Trophoblast cell (in vitro differentiated cells and primary cell): Measurements from ENCODE around the gene EARS2.

Experiments
- DNase-seq, 2 donors: peaks; one replicate each; pipeline ENCODE4 v3.0.0-alpha.2; 2016
- H2AFZ ChIP-seq: 2 replicates; pipeline ENCODE4 v1.6.1; 2013; ENCODE audit warnings: low read length, moderate library complexity, mild to moderate bottlenecking; ENCODE audit not compliant: insufficient read depth, poor library complexity
- H2AK5ac ChIP-seq: 2 replicates; pipeline ENCODE4 v1.6.1; 2013; ENCODE audit warnings: mild to moderate bottlenecking, low read length
- H2BK120ac ChIP-seq: 2 replicates; pipeline ENCODE4 v1.6.1; 2013; ENCODE audit warnings: low read length, mild to moderate bottlenecking, moderate library complexity; ENCODE audit not compliant: insufficient read depth, poor library complexity
- H2BK12ac ChIP-seq: 2 replicates; pipeline ENCODE4 v1.6.1; 2013; ENCODE audit warnings: mild to moderate bottlenecking, low read length, moderate library complexity
- H2BK5ac ChIP-seq: 2 replicates; pipeline ENCODE4 v1.6.1; 2013; ENCODE audit warnings: low read length, low read depth, moderate library complexity, mild to moderate bottlenecking; ENCODE audit not compliant: poor library complexity
- H3K14ac ChIP-seq: 2 replicates; pipeline ENCODE4 v1.6.1; 2013; ENCODE audit warnings: mild to moderate bottlenecking, low read length
- H3K18ac ChIP-seq: 2 replicates; pipeline ENCODE4 v1.6.1; 2013; ENCODE audit warnings: mild to moderate bottlenecking, low read length
- H3K23ac ChIP-seq: 2 replicates; pipeline ENCODE4 v1.6.1; 2013; ENCODE audit warnings: low read length
- H3K27ac ChIP-seq: 2 replicates; pipeline ENCODE4 v1.5.1; 2013; ENCODE audit warnings: low read depth, mild to moderate bottlenecking, inconsistent platforms, low read length, moderate library complexity
- H3K27me3 ChIP-seq: 2 replicates; pipeline ENCODE4 v1.6.1; 2013; ENCODE audit warnings: inconsistent platforms, mild to moderate bottlenecking, low read length, moderate library complexity; ENCODE audit not compliant: insufficient read depth
- H3K36me3 ChIP-seq, 2 experiments: 1 replicate in 1 of 2; 2 replicates in 1 of 2; pipeline ENCODE4 v1.6.1; 2013; ENCODE audit warnings: low read length in 2 of 2, mild to moderate bottlenecking in 2 of 2, moderate library complexity in 1 of 2; ENCODE audit not compliant: insufficient read depth in 2 of 2, control insufficient read depth in 1 of 2
- H3K4ac ChIP-seq: 2 replicates; pipeline ENCODE4 v1.6.1; 2013; ENCODE audit warnings: low read depth, mild to moderate bottlenecking, low read length, moderate library complexity
- H3K4me1 ChIP-seq, 2 experiments: 1 replicate in 1 of 2; 2 replicates in 1 of 2; pipeline ENCODE4 v1.6.1; 2013; ENCODE audit warnings: low read length in 2 of 2, mild to moderate bottlenecking in 2 of 2, moderate library complexity in 1 of 2; ENCODE audit not compliant: insufficient read depth in 2 of 2, control insufficient read depth in 1 of 2
- H3K4me2 ChIP-seq: 2 replicates; pipeline ENCODE4 v1.6.1; 2013; ENCODE audit warnings: inconsistent platforms, mild to moderate bottlenecking, low read length, moderate library complexity
- H3K4me3 ChIP-seq: 2 replicates; pipeline ENCODE4 v1.5.1; 2013; ENCODE audit warnings: mild to moderate bottlenecking, low read depth, low read length, inconsistent platforms
- H3K79me1 ChIP-seq: one replicate; pipeline ENCODE4 v1.6.1; 2013; ENCODE audit warnings: low read length
- H3K79me2 ChIP-seq: 2 replicates; pipeline ENCODE4 v1.6.1; 2013; ENCODE audit warnings: low read length, mild to moderate bottlenecking; ENCODE audit not compliant: control insufficient read depth, insufficient read depth, poor library complexity
- H3K9ac ChIP-seq: 2 replicates; pipeline ENCODE4 v1.6.1; 2013; ENCODE audit warnings: mild to moderate bottlenecking, low read length
- H3K9me3 ChIP-seq: 2 replicates; pipeline ENCODE4 v1.6.1; 2013; ENCODE audit warnings: low read depth, mild to moderate bottlenecking, control low read depth, inconsistent platforms, low read length; ENCODE audit not compliant: insufficient read depth
- H4K12ac ChIP-seq: 2 replicates; pipeline ENCODE4 v1.6.1; 2013; ENCODE audit warnings: low read depth, mild to moderate bottlenecking, low read length, moderate library complexity
- H4K8ac ChIP-seq: 2 replicates; pipeline ENCODE4 v1.6.1; 2013; ENCODE audit warnings: low read depth, mild to moderate bottlenecking, low read length, moderate library complexity
- H4K91ac ChIP-seq: one replicate; pipeline ENCODE4 v1.6.1; 2013; ENCODE audit warnings: low read depth, mild to moderate bottlenecking, low read length, moderate library complexity
- WGBS: extraction: QIAGEN DNeasy Blood & Tissue Kit; methylation state at CpG from one replicate; pipeline ENCODE4 v1.1.7; 2013; ENCODE audit warnings: missing lambda C conversion rate; ENCODE audit not compliant: insufficient read length, insufficient coverage; ENCODE audit errors: extremely low coverage; 5-methylcytosine and 5-hydroxymethylcytosine counted together

Gene EARS2

DNA sequence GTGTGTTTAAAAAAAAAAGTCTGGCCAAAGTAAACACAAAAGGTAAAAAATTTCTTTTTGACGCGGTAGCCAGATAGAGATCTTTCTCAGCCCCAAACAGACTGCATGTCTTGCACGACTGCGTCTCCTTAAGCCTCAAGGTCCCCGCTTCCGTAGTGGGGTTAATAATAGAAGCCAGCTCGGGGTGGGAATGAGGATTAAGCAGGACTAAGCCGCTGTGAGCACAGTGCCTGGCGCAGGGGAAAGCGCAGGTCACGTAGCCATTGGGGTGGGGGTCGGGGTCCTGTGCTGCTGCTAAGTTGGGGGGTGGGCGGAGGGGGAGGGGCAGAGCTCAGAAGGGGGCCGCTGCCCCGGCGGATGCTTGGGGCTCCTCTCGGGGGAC is 47.4 kb downstream of the EARS2 start:
- Histone ChIP-seq H3K27ac (peak overlapping the region; percentile 68), H3K27me3 (no peaks in the 10 kb centered on the region), H3K23ac (no peak overlapping the region), H3K9me3 (no peaks in the 10 kb centered on the region), H3K36me3 (no peaks in the 10 kb centered on the region), H3K79me1 (peaks cover 8% of the 10 kb centered on the region), H3K4me2 (peak overlapping the region; percentile 72), H3K9ac (peak overlapping the region; percentile 88), H3K4me3 (peak overlapping the region; percentile 89), H4K91ac (peak overlapping the region; percentile 76), H2BK12ac (no peak overlapping the region), H2AFZ (no peak overlapping the region), H2AK5ac (no peak overlapping the region), H4K12ac (peak overlapping the region; percentile 91), H3K4ac (peak overlapping the region; percentile 83), H3K18ac (peak overlapping the region; percentile 93), H4K8ac (peak overlapping the region; percentile 85), H3K4me1 (peaks cover 11 to 28% of the 10 kb centered on the region in 2 experiments), H2BK120ac (peak overlapping the region; percentile 46), H2BK5ac (peak overlapping the region; percentile 88), H3K79me2 (peaks cover 16% of the 10 kb centered on the region), H3K14ac (peak overlapping the region; percentile 90)
- DNase-seq = peak in 1 of 2 donors; percentile 30
- WGBS = no CpG with 5 or more reads among the region's 17 CpGs

DNA sequence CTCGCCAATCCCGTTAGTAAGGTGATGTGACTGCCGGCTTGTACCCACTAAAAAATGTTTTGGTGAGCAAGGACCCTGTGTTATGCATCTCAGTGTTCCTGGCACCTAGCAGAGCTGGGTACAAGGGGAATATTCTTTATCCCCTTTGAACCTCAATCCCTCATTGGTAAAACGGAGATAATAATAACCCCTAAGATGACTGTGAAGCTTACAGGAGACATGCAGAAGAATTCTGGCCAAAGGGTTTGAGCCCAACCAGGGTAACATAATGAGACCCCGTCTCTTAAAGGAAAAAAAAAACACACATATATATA is 47.8 kb downstream of the EARS2 start:
- Histone ChIP-seq H3K79me1 (peaks cover 8% of the 10 kb centered on the region), H3K36me3 (no peaks in the 10 kb centered on the region), H3K27ac (no peak overlapping the region), H3K9ac (no peak overlapping the region), H2AK5ac (no peak overlapping the region), H3K23ac (no peak overlapping the region), H3K79me2 (peaks cover 16% of the 10 kb centered on the region), H4K8ac (peak overlapping the region; percentile 7), H3K9me3 (no peaks in the 10 kb centered on the region), H2BK5ac (no peak overlapping the region), H4K91ac (no peak overlapping the region), H3K14ac (no peak overlapping the region), H2BK120ac (no peak overlapping the region), H3K18ac (peak overlapping the region; percentile 74), H3K27me3 (no peaks in the 10 kb centered on the region), H2AFZ (no peak overlapping the region), H3K4me2 (peak overlapping the region; percentile 72), H3K4me1 (peaks cover 14 to 32% of the 10 kb centered on the region in 2 experiments), H3K4me3 (peak overlapping the region; percentile 55), H3K4ac (peak overlapping the region; percentile 93), H2BK12ac (no peak overlapping the region), H4K12ac (peak overlapping the region; percentile 70)
- DNase-seq = no peak
- WGBS = no CpG with 5 or more reads among the region's 5 CpGs

DNA sequence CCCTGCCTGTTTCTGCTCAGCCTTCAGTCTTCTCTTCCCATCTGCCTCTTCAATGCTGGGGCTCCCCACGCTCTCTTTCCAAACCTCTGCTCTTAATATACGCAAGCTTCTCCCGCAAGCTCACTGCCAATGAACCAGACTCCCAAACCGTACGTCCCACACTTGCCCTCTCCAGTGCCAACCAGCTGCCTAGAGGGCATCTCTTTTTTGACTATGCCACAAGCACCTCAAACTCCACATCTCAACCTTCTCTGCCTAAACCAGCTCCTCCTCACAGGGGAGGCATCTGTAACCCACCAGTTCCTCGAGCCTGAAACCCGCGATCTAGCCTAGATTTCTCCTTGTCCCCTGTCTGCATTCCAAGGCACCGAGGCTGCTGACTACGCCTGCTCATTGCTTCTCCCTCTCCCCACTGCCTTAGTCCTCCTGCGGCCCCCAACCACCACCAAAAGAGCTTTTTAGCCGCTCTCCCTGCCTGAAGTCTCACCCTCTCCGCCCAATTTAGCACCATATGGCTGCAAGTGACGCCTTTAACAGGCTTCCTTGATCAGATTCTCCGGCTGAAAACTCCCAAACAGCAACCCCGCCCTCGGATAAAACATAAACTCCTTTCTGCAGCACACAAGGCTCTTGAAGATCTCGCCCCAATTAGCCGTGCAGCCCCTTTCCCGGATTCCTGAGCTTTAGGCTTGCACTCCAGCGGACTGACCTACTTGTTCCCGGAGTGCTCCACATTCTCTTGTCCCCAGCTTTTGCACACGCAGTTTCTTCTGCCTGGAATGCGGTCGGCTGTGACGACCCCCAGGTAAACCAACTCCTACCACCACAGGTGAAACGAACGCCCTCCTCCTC is 48.3 kb downstream of the EARS2 start:
- Histone ChIP-seq H3K79me2 (peaks cover 16% of the 10 kb centered on the region), H3K4me3 (peak overlapping the region; percentile 55), H3K4me1 (peaks cover 16 to 32% of the 10 kb centered on the region in 2 experiments), H4K91ac (no peak overlapping the region), H3K18ac (peak overlapping the region; percentile 74), H3K27ac (no peak overlapping the region), H4K12ac (peak overlapping the region; percentile 70), H2BK5ac (no peak overlapping the region), H3K27me3 (no peaks in the 10 kb centered on the region), H2BK120ac (no peak overlapping the region), H2AFZ (no peak overlapping the region), H3K4me2 (peak overlapping the region; percentile 72), H3K23ac (no peak overlapping the region), H2BK12ac (no peak overlapping the region), H3K4ac (peak overlapping the region; percentile 93), H3K79me1 (peaks cover 8% of the 10 kb centered on the region), H3K36me3 (no peaks in the 10 kb centered on the region), H3K9me3 (no peaks in the 10 kb centered on the region), H3K9ac (no peak overlapping the region), H3K14ac (peak overlapping the region; percentile 17), H4K8ac (peak overlapping the region; percentile 7), H2AK5ac (no peak overlapping the region)
- WGBS = no CpG with 5 or more reads among the region's 28 CpGs
- peak in 1 of 2 donors; percentile 30 for DNase-seq

DNA sequence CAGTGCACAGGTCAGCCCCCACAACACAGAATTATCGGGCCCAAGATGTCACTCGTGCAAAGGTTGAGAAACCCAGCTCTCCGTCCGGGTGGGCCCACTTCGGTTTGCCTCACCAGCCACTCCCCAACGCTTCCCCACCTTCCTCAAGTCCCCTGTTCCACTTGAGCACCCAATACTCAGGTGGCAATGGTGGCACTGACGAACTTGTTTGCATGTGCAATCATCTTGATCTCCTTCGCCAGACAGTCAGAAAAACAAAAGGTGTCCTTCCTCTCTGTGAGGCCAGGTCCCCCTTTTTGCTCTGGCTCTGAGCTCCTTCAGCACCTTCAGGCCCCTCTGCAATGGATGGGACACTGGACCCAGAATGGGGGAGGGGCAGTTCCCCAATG is 50.5 kb downstream of the EARS2 start:
- H3K9me3 ChIP-seq = no peaks in the 10 kb centered on the region
- H3K4me1 ChIP-seq = peaks cover 16 to 28% of the 10 kb centered on the region in 2 experiments
- H3K14ac ChIP-seq = no peak overlapping the region
- no peak overlapping the region for H4K91ac ChIP-seq
- H3K79me1 ChIP-seq = peaks cover 8% of the 10 kb centered on the region
- no peak overlapping the region for H2BK5ac ChIP-seq
- H3K4ac ChIP-seq = no peak overlapping the region
- no peak overlapping the region for H3K23ac ChIP-seq
- no peaks in the 10 kb centered on the region for H3K27me3 ChIP-seq
- H3K4me2 ChIP-seq = no peak overlapping the region
- no peak overlapping the region for H4K12ac ChIP-seq
- H3K4me3 ChIP-seq = no peak overlapping the region
- no peak overlapping the region for H2BK12ac ChIP-seq
- no peak overlapping the region for H3K9ac ChIP-seq
- H3K36me3 ChIP-seq = no peaks in the 10 kb centered on the region
- DNase-seq = no peak
- H2AFZ ChIP-seq = no peak overlapping the region
- peaks cover 16% of the 10 kb centered on the region for H3K79me2 ChIP-seq
- H3K27ac ChIP-seq = no peak overlapping the region
- H2AK5ac ChIP-seq = no peak overlapping the region
- WGBS = no CpG with 5 or more reads among the region's 8 CpGs
- no peak overlapping the region for H3K18ac ChIP-seq
- H4K8ac ChIP-seq = no peak overlapping the region
- H2BK120ac ChIP-seq = no peak overlapping the region
